Skeletal muscle tissue (tissue), 4 donors: Measurements from ENCODE around the gene TRDN. TPM values are rescaled to one million over a fixed set of nuclear protein-coding genes. Genes with fewer than 3 reads are reported as not detected.
"Not testable (repeated sequence)": the region's sequence is repeated elsewhere in the genome, so short reads cannot be mapped to it uniquely, and the experiment has no call there.

ENCODE experiments used
- H3K27ac ChIP-seq: one replicate; pipeline ENCODE4 v1.7.0; 2013; ENCODE audit warnings: mild to moderate bottlenecking, low read depth, low read length, inconsistent platforms
- H3K27me3 ChIP-seq, 3 donors: one replicate each; pipeline ENCODE4 v1.7.0; 2013; ENCODE audit warnings: low read length in 3 of 3; ENCODE audit not compliant: control insufficient read depth in 3 of 3, insufficient read depth in 3 of 3
- H3K36me3 ChIP-seq, 3 donors: one replicate each; pipeline ENCODE4 v1.7.0; 2013; ENCODE audit warnings: low read length in 3 of 3; ENCODE audit not compliant: control insufficient read depth in 3 of 3, insufficient read depth in 3 of 3
- H3K4me1 ChIP-seq, 3 donors: one replicate each; pipeline ENCODE4 v1.7.0; 2013; ENCODE audit warnings: low read length in 3 of 3, mild to moderate bottlenecking in 3 of 3; ENCODE audit not compliant: control insufficient read depth in 3 of 3, insufficient read depth in 3 of 3
- H3K4me3 ChIP-seq, 3 donors: one replicate each; pipeline ENCODE4 v1.7.0; 2013; ENCODE audit warnings: low read length in 3 of 3
- H3K9ac ChIP-seq, 3 donors: one replicate each; pipeline ENCODE4 v1.7.0; 2013; ENCODE audit warnings: low read length in 3 of 3, mild to moderate bottlenecking in 3 of 3, moderate library complexity in 2 of 3, low read depth in 1 of 3
- H3K9me3 ChIP-seq, 3 donors: one replicate each; pipeline ENCODE4 v1.7.0; 2013; ENCODE audit warnings: low read length in 3 of 3; ENCODE audit not compliant: control insufficient read depth in 3 of 3
- total RNA-seq: library from RNA; depleted of rRNA; stranded (reverse); fragments of >200 nt; gene quantifications from one replicate; pipeline ENCODE4 v1.2.3, GENCODE V29; 2014
- donor health status: Osteomylitis.

TRDN gene
- total RNA-seq, 1 donor from 2014 or later: 73.1 TPM

GRCh38 chr6:123497025-123497424 is 139.7 kb downstream of the TRDN start:
- Histone ChIP-seq H3K36me3 (peaks cover 0 to 4% (median 0%) of the 10 kb centered on the region in 3 donors), H3K27ac (no peak overlapping the region), H3K9ac (no peak overlapping the region), H3K9me3 (no peaks in the 10 kb centered on the region), H3K4me1 (no peaks in the 10 kb centered on the region), H3K4me3 (no peak overlapping the region), H3K27me3 (no peaks in the 10 kb centered on the region)

DNA sequence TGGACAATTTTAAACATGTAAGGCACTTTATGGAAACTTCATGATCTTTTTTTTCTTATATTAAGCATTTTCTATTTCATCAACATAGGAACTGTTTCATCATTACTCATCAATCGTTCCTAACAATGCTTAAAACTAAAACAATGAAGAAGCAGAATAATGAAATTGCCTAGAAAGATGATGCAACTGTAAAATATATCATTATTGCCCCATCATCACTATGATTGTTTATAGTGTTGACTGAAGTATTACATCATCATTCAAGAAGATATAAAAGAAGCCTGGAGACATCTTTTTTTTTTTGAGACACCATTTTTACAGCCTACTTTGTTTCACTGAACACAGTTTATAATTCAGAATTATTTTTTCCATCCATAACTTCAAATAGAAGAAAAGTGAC is 147.2 kb downstream of the TRDN start:
- no peaks in the 10 kb centered on the region for H3K27me3 ChIP-seq
- H3K9me3 ChIP-seq: no peaks in the 10 kb centered on the region
- H3K9ac ChIP-seq: no peak overlapping the region
- H3K4me1 ChIP-seq: peaks cover 0 to 10% (median 4%) of the 10 kb centered on the region in 3 donors
- no peak overlapping the region for H3K4me3 ChIP-seq
- H3K27ac ChIP-seq: no peak overlapping the region
- H3K36me3 ChIP-seq: no peaks in the 10 kb centered on the region

GRCh38 chr6:123480986-123481385 is 155.8 kb downstream of the TRDN start:
- no peak overlapping the region for H3K4me3 ChIP-seq
- no peaks in the 10 kb centered on the region for H3K9me3 ChIP-seq
- H3K36me3 ChIP-seq: no peaks in the 10 kb centered on the region
- no peak overlapping the region for H3K27ac ChIP-seq
- no peaks in the 10 kb centered on the region for H3K27me3 ChIP-seq
- H3K4me1 ChIP-seq: peaks cover 0 to 3% (median 0%) of the 10 kb centered on the region in 3 donors
- no peak overlapping the region for H3K9ac ChIP-seq

DNA sequence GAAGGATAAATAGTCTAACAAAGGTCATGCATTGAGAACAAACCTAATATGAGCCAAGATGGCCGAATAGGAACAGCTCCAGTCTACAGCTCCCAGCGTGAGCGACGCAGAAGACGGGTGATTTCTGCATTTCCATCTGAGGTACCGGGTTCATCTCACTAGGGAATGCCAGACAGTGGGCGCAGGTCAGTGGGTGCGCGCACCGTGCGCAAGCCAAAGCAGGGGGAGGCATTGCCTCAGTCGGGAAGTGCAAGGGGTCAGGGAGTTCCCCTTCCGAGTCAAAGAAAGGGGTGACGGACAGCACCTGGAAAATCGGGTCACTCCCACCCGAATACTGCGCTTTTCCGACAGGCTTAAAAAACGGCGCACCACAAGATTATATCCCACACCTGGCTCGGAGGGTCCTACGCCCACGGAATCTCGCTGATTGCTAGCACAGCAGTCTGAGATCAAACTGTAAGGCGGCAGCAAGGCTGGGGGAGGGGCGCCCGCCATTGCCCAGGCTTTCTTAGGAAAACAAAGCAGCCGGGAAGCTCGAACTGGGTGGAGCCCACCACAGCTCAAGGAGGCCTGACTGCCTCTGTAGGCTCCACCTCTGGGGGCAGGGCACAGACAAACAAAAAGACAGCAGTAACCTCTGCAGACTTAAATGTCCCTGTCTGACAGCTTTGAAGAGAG is 164.6 kb downstream of the TRDN start:
- not testable (repeated sequence) for H3K9me3 ChIP-seq, H3K36me3 ChIP-seq, H3K27me3 ChIP-seq, H3K4me1 ChIP-seq, H3K27ac ChIP-seq, H3K4me3 ChIP-seq, H3K9ac ChIP-seq

DNA sequence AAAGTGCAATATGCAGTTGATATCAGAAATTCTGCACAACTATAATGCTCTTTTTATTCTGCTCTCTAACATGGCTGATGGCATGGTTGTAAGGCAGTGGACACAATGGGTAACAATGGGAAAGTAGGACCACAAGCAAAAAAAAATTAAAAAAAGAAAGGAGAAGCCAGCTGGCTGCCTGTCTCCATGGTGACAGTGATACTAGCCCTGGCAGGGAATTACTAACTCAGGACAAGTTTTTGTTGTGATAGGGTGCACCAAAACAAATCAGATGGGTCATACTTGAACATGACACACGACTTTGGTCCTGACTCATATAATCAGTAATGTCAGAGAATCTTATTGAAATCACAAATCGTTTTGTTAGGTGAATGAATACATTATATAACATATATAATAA is 169.4 kb downstream of the TRDN start:
- H3K4me3 ChIP-seq: no peak overlapping the region
- H3K4me1 ChIP-seq: no peaks in the 10 kb centered on the region
- peaks cover 3 to 18% (median 6%) of the 10 kb centered on the region in 3 donors for H3K36me3 ChIP-seq
- no peak overlapping the region for H3K27ac ChIP-seq
- no peaks in the 10 kb centered on the region for H3K9me3 ChIP-seq
- H3K27me3 ChIP-seq: no peaks in the 10 kb centered on the region
- no peak overlapping the region for H3K9ac ChIP-seq

DNA sequence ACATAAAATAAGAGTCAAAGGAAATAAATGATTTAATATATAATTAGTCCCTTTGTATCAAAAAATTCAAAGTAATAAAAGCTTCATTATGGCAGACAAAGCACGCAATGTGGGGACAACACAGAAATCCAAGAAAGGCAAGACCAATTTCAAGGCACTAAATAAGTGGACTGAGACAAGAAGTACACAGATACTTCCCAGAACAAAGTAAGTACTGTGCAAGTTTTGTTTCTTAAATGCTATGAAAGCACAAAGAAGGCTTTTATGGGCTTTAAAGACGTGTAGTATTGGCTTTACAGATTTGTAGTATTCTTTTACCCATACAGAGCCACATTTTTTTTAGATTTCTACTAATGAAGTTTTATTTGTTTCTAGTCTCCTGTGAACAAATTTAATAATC is 174.6 kb downstream of the TRDN start:
- Histone ChIP-seq H3K9me3 (no peaks in the 10 kb centered on the region), H3K4me3 (no peak overlapping the region), H3K27ac (no peak overlapping the region), H3K9ac (no peak overlapping the region), H3K4me1 (no peaks in the 10 kb centered on the region), H3K27me3 (no peaks in the 10 kb centered on the region), H3K36me3 (peaks cover 3 to 30% (median 15%) of the 10 kb centered on the region in 3 donors)

- no peak overlapping the region for H3K27ac ChIP-seq
- no peaks in the 10 kb centered on the region for H3K27me3 ChIP-seq
- H3K9me3 ChIP-seq: no peaks in the 10 kb centered on the region
- H3K4me3 ChIP-seq: no peak overlapping the region
- no peaks in the 10 kb centered on the region for H3K4me1 ChIP-seq
- peaks cover 0 to 25% (median 17%) of the 10 kb centered on the region in 3 donors for H3K36me3 ChIP-seq
- H3K9ac ChIP-seq: no peak overlapping the region
Measured at GRCh38 chr6:123458218-123458617, 178.5 kb downstream of the TRDN start.

- Histone ChIP-seq H3K36me3 (peaks cover 0 to 23% (median 12%) of the 10 kb centered on the region in 3 donors), H3K27me3 (no peaks in the 10 kb centered on the region), H3K4me3 (no peak overlapping the region), H3K9ac (no peak overlapping the region), H3K9me3 (no peaks in the 10 kb centered on the region), H3K4me1 (no peaks in the 10 kb centered on the region), H3K27ac (no peak overlapping the region)
Measured at GRCh38 chr6:123456836-123457235, 179.9 kb downstream of the TRDN start.

DNA sequence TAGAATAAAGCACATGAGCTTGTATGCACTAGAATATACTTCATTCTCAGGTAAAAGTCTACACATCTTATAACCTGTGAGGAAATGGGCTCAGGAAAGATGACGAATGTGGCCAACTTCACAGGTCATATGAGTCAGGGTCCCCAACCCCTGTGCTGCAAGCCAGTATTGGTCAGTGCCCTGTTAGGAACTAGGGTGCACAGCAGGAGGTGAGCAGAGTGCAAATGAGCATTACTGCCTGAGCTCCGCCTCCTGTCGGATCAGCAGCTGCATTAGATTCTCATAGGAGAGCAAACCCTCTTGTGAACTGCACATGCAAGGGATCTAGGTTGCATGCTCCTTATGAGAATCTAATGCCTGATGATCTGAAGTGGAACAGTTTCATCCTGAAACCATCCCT is 182.3 kb downstream of the TRDN start:
- Histone ChIP-seq H3K27ac (no peak overlapping the region), H3K9ac (no peak overlapping the region), H3K27me3 (no peaks in the 10 kb centered on the region), H3K4me1 (peaks cover 0 to 7% (median 0%) of the 10 kb centered on the region in 3 donors), H3K36me3 (peaks cover 0 to 20% (median 6%) of the 10 kb centered on the region in 3 donors), H3K4me3 (no peak overlapping the region), H3K9me3 (no peaks in the 10 kb centered on the region)

- H3K9me3 ChIP-seq, H3K4me3 ChIP-seq, H3K27me3 ChIP-seq, H3K9ac ChIP-seq, H3K27ac ChIP-seq: not testable (repeated sequence)
- Histone ChIP-seq H3K36me3 (peaks cover 0 to 18% (median 0%) of the 10 kb centered on the region in 3 donors), H3K4me1 (peaks cover 3 to 15% (median 4%) of the 10 kb centered on the region in 3 donors)
Measured at GRCh38 chr6:123453071-123453470, 183.7 kb downstream of the TRDN start.
